Glutamatergic neuron (in vitro differentiated cells): ENCODE measurements around the gene IRF9. TPM values are rescaled to one million over a fixed set of nuclear protein-coding genes. Genes with fewer than 3 reads are reported as not detected.
A peak's percentile ranks its signal among the peaks of the same experiment; 100 is the strongest.

Experiments
- DNase-seq: peaks from one replicate; pipeline ENCODE4 v3.0.0; 2022
- H3K27ac Mint-ChIP-seq: one replicate; pipeline ENCODE4 v1.8.0; 2020; ENCODE audit warnings: mild to moderate bottlenecking, mixed read lengths, inconsistent platforms; ENCODE audit not compliant: unreplicated experiment
- H3K27me3 Mint-ChIP-seq: one replicate; pipeline ENCODE4 v1.8.0; 2020; ENCODE audit warnings: mild to moderate bottlenecking, moderate library complexity, mixed read lengths, inconsistent platforms; ENCODE audit not compliant: unreplicated experiment
- H3K36me3 Mint-ChIP-seq: one replicate; pipeline ENCODE4 v1.8.0; 2020; ENCODE audit warnings: mild to moderate bottlenecking, mixed read lengths, inconsistent platforms; ENCODE audit not compliant: unreplicated experiment
- H3K4me1 Mint-ChIP-seq: one replicate; pipeline ENCODE4 v1.8.0; 2020; ENCODE audit warnings: mild to moderate bottlenecking, low read depth, mixed read lengths, inconsistent platforms; ENCODE audit not compliant: unreplicated experiment
- H3K4me3 Mint-ChIP-seq: one replicate; pipeline ENCODE4 v1.8.0; 2020; ENCODE audit warnings: mild to moderate bottlenecking, mixed read lengths, inconsistent platforms; ENCODE audit not compliant: unreplicated experiment
- H3K9me3 Mint-ChIP-seq: one replicate; pipeline ENCODE4 v1.8.0; 2020; ENCODE audit warnings: mild to moderate bottlenecking, moderate library complexity, mixed read lengths, inconsistent platforms; ENCODE audit not compliant: unreplicated experiment
- CTCF ChIP-seq: fragments of 200-600 bp; sonication (generic); IDR thresholded peaks from one replicate; pipeline ENCODE4 v1.5.0; 2021; ENCODE audit not compliant: partially characterized antibody, unreplicated experiment
- total RNA-seq: library from RNA; stranded (reverse); fragmentation: NEBNext Ultra II Directional; extraction: Animal tissue kit (Norgen Biotek cat#: 25700); gene quantifications from one replicate; pipeline ENCODE4 v1.2.1, GENCODE V29; 2021; ENCODE audit not compliant: unreplicated experiment

IRF9 gene
- total RNA-seq, 1 donor from 2014 or later = 31.0 TPM

- peaks cover 19% of the 10 kb centered on the region for H3K4me1 Mint-ChIP-seq
- peak within 1 kb of the TSS; percentile 91 for H3K4me3 Mint-ChIP-seq
- peak; percentile 39 for TF ChIP-seq CTCF
Observed at GRCh38 chr14:24141097-24141880, 19.8 kb upstream of the IRF9 start, which contains the start of gene EMC9. Gene EMC9, minus strand, starts transcription at chr14:24141591. Its CDS starts 287 bp downstream, at chr14:24141304.

GRCh38 chr14:24143511-24143910 is 17.6 kb upstream of the IRF9 start:
- Mint-ChIP-seq H3K27me3 (no peaks in the 10 kb centered on the region), H3K4me3 (no peak overlapping the region), H3K27ac (no peak overlapping the region), H3K9me3 (peaks cover 8% of the 10 kb centered on the region), H3K36me3 (no peaks in the 10 kb centered on the region), H3K4me1 (peaks cover 18% of the 10 kb centered on the region)
- TF ChIP-seq CTCF = no peak
- no peak for DNase-seq

More at GRCh38 chr14:24141097-24141880, 19.8 kb upstream of the IRF9 start, which contains the start of gene EMC9:
- Mint-ChIP-seq H3K36me3 (no peaks in the 10 kb centered on the region), H3K9me3 (peaks cover 8% of the 10 kb centered on the region), H3K27me3 (peaks cover 7% of the 10 kb centered on the region), H3K27ac (peak within 1 kb of the TSS; percentile 93)
- peak; percentile 99 for DNase-seq

GRCh38 chr14:24144451-24144850 is 16.6 kb upstream of the IRF9 start:
- Mint-ChIP-seq H3K4me1 (peaks cover 17% of the 10 kb centered on the region), H3K27me3 (no peaks in the 10 kb centered on the region), H3K36me3 (no peaks in the 10 kb centered on the region), H3K9me3 (peaks cover 9% of the 10 kb centered on the region), H3K4me3 (peak overlapping the region; percentile 16), H3K27ac (no peak overlapping the region)
- no peak for TF ChIP-seq CTCF
- no peak for DNase-seq

DNA sequence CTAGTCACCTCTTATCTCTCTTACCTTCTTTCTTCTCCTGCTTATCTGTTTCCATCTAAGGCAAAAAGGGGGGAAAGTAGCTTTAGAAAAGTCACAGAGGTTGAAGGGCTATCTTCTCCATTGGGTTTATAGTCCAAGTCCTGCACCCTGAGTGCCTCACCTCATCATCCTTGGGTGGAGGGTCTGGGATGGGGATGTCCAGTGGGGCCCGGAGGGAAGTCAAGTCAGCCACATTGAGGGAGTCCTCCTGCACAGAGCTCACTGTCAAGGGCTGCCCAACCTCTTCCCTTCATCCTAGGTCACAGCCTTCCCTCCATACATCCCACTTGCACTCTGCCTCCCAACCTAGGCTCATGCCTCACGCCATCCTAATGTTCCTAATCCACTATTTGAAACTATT is 15.8 kb upstream of the IRF9 start:
- Mint-ChIP-seq H3K27ac (no peak overlapping the region), H3K9me3 (peaks cover 9% of the 10 kb centered on the region), H3K36me3 (no peaks in the 10 kb centered on the region), H3K4me3 (peak overlapping the region; percentile 98), H3K4me1 (peaks cover 11% of the 10 kb centered on the region), H3K27me3 (no peaks in the 10 kb centered on the region)
- no peak for TF ChIP-seq CTCF
- no peak for DNase-seq
